Esophagus muscularis mucosa (tissue), 4 donors: ENCODE data around the gene HFM1. TPM values are rescaled to one million over a fixed set of nuclear protein-coding genes. Genes with fewer than 3 reads are reported as not detected.

ENCODE experiments used
- DNase-seq: peaks from one replicate; pipeline ENCODE4 v3.0.0-alpha.2; 2017; ENCODE audit errors: extremely low spot score
- H3K27ac ChIP-seq, 4 donors: fragments of 200-600 bp; sonication (generic); replicated peaks in 1 of 4; 1 replicate in 3 of 4; 2 replicates in 1 of 4; pipeline ENCODE4 v1.5.1; 2016 to 2019; ENCODE audit warnings: mild to moderate bottlenecking in 1 of 4
- H3K27me3 ChIP-seq, 4 donors: fragments of 200-600 bp; sonication (generic); one replicate each; pipeline versions ENCODE4 v1.5.1 to v1.6.0; 2016 to 2019
- H3K36me3 ChIP-seq, 4 donors: fragments of 200-600 bp; sonication (generic); one replicate each; pipeline ENCODE4 v1.5.1; 2016 to 2019
- H3K4me1 ChIP-seq, 4 donors: fragments of 200-600 bp; sonication (generic); one replicate each; pipeline ENCODE4 v1.5.1; 2016 to 2019
- H3K4me3 ChIP-seq, 4 donors: fragments of 200-600 bp; sonication (generic); 1 replicate in 2 of 4; 2 replicates in 2 of 4; pipeline ENCODE4 v1.5.1; 2016 to 2019; ENCODE audit warnings: mild to moderate bottlenecking in 4 of 4, moderate library complexity in 1 of 4
- H3K9me3 ChIP-seq, 4 donors: fragments of 200-600 bp; sonication (generic); 1 replicate in 3 of 4; 2 replicates in 1 of 4; pipeline ENCODE4 v1.5.1; 2016 to 2019
- CTCF ChIP-seq, 3 experiments: fragments of 200-600 bp in 2 of 3; fragments of 450-650 bp in 1 of 3; sonication (generic) in 2 of 3; IDR thresholded peaks; one replicate each; pipeline ENCODE4 v1.5.1; 2017 to 2019; ENCODE audit warnings: antibody characterized with exemption in 3 of 3, mild to moderate bottlenecking in 2 of 3, moderate library complexity in 1 of 3
- EP300 ChIP-seq: sonication (generic); formaldehyde crosslinking; IDR thresholded peaks from one replicate; pipeline ENCODE4 v1.6.1; 2017; ENCODE audit warnings: antibody characterized with exemption
- POLR2A ChIP-seq: fragments of 450-650 bp; IDR thresholded peaks from one replicate; pipeline ENCODE4 v1.6.1; 2017; ENCODE audit warnings: antibody characterized with exemption, moderate library complexity, mild to moderate bottlenecking, low read depth
- POLR2AphosphoS5 ChIP-seq, 2 donors: sonication (generic); formaldehyde crosslinking; IDR thresholded peaks; one replicate each; pipeline ENCODE4 v1.6.1; 2017; ENCODE audit warnings: antibody characterized with exemption in 2 of 2
- WGBS: methylation state at CpG from one replicate; pipeline ENCODE4 v1.1.5; 2018; 5-methylcytosine and 5-hydroxymethylcytosine counted together
- intact Hi-C: fragments of 100-400 bp; cut with DNase I; formaldehyde crosslinking; loops from one replicate; pipeline ENCODE4 v1.15.1; 2023
- total RNA-seq, 4 donors: library from RNA; depleted of rRNA; stranded (reverse); fragments of >200 nt; gene quantifications; one replicate each; pipeline versions ENCODE4 v1.1.0 to v1.2.1, GENCODE V29; 2016

Gene HFM1
- total RNA-seq, 4 donors from 2014 or later = 0.42 to 2.2 (median 1.5) TPM

- intact Hi-C loops = no loop called here
Measured at GRCh38 chr1:91398291-91398690, 6.3 kb downstream of the HFM1 start.

GRCh38 chr1:91397605-91398004 lies 7.0 kb downstream of the HFM1 start:
- TF ChIP-seq CTCF (IDR thresholded peaks at IDR 0.05) = no peak
- no peak for TF ChIP-seq EP300
- no peak for TF ChIP-seq POLR2AphosphoS5 (IDR thresholded peaks at IDR 0.05)
- no peak for TF ChIP-seq POLR2A
- Histone ChIP-seq H3K9me3 (no peaks in the 10 kb centered on the region), H3K27ac (no peak overlapping the region), H3K4me1 (peaks cover 0 to 4% (median 0%) of the 10 kb centered on the region in 4 donors), H3K27me3 (no peaks in the 10 kb centered on the region), H3K4me3 (no peak overlapping the region), H3K36me3 (no peaks in the 10 kb centered on the region)
- 37% methylated on average over 4 of the region's 4 CpGs for WGBS
- DNase-seq = no peak
- intact Hi-C loops = no loop called here

More at GRCh38 chr1:91398291-91398690, 6.3 kb downstream of the HFM1 start:
- no peak for DNase-seq
- no peaks in the 10 kb centered on the region for H3K27me3 ChIP-seq
- 62% methylated on average over 1 of the region's 1 CpG for WGBS
- peaks cover 0 to 4% (median 1%) of the 10 kb centered on the region in 4 donors for H3K4me1 ChIP-seq
- no peak overlapping the region for H3K4me3 ChIP-seq
- H3K27ac ChIP-seq = no peak overlapping the region
- no peaks in the 10 kb centered on the region for H3K36me3 ChIP-seq
- H3K9me3 ChIP-seq = no peaks in the 10 kb centered on the region
- no peak for TF ChIP-seq POLR2A
- no peak for TF ChIP-seq CTCF (IDR thresholded peaks at IDR 0.05)
- TF ChIP-seq EP300 = no peak
- no peak for TF ChIP-seq POLR2AphosphoS5 (IDR thresholded peaks at IDR 0.05)

GRCh38 chr1:91393042-91393441 lies 11.6 kb downstream of the HFM1 start:
- H3K36me3 ChIP-seq = no peaks in the 10 kb centered on the region
- H3K27me3 ChIP-seq = no peaks in the 10 kb centered on the region
- no peak overlapping the region for H3K4me3 ChIP-seq
- H3K4me1 ChIP-seq = peaks cover 0 to 4% (median 0%) of the 10 kb centered on the region in 4 donors
- no peak overlapping the region for H3K27ac ChIP-seq
- no peak for DNase-seq
- TF ChIP-seq POLR2A = no peak
- no peak for TF ChIP-seq EP300
- no peak for TF ChIP-seq CTCF (IDR thresholded peaks at IDR 0.05)
- no peak for TF ChIP-seq POLR2AphosphoS5 (IDR thresholded peaks at IDR 0.05)
- 93% methylated on average over 1 of the region's 1 CpG for WGBS
- H3K9me3 ChIP-seq = no peaks in the 10 kb centered on the region
- intact Hi-C loops = no loop called here

- Histone ChIP-seq H3K27ac (no peak overlapping the region), H3K36me3 (no peaks in the 10 kb centered on the region), H3K27me3 (no peaks in the 10 kb centered on the region), H3K9me3 (no peaks in the 10 kb centered on the region), H3K4me3 (no peak overlapping the region), H3K4me1 (no peaks in the 10 kb centered on the region)
- no peak for DNase-seq
- intact Hi-C loops = no loop called here
- WGBS = 94% methylated on average over 2 of the region's 2 CpGs
- no peak for TF ChIP-seq POLR2AphosphoS5 (IDR thresholded peaks at IDR 0.05)
- TF ChIP-seq EP300 = no peak
- TF ChIP-seq POLR2A = no peak
- TF ChIP-seq CTCF (IDR thresholded peaks at IDR 0.05) = no peak
Measured at GRCh38 chr1:91386109-91386508, 18.5 kb downstream of the HFM1 start.

GRCh38 chr1:91383456-91383855 lies 21.2 kb downstream of the HFM1 start:
- 63% methylated on average over 2 of the region's 2 CpGs for WGBS
- no peak overlapping the region for H3K27ac ChIP-seq
- no peaks in the 10 kb centered on the region for H3K9me3 ChIP-seq
- no peak overlapping the region for H3K4me3 ChIP-seq
- no peaks in the 10 kb centered on the region for H3K27me3 ChIP-seq
- intact Hi-C loops = no loop called here
- no peaks in the 10 kb centered on the region for H3K4me1 ChIP-seq
- TF ChIP-seq EP300 (no peak), POLR2AphosphoS5 (IDR thresholded peaks at IDR 0.05) (no peak), CTCF (IDR thresholded peaks at IDR 0.05) (no peak), POLR2A (no peak)
- no peak for DNase-seq
- H3K36me3 ChIP-seq = no peaks in the 10 kb centered on the region
